IPS-11a (cell line): ENCODE results near the gene INTS14.
"Not testable (repeated sequence)": the region's sequence is repeated elsewhere in the genome, so short reads cannot be mapped to it uniquely, and the experiment has no call there.

Source experiments
- H3K4me3 ChIP-seq: one replicate; pipeline ENCODE4 v1.5.1; 2013; ENCODE audit warnings: low read depth, low read length, control low read depth

Gene INTS14

GRCh38 chr15:65583701-65584100, 27.2 kb downstream of the INTS14 start:
- no peak overlapping the region for H3K4me3 ChIP-seq

- H3K4me3 ChIP-seq = no peak overlapping the region
Measured at GRCh38 chr15:65580287-65580686, 30.6 kb downstream of the INTS14 start.

- H3K4me3 ChIP-seq = no peak overlapping the region
Measured at GRCh38 chr15:65579762-65580161, 31.2 kb downstream of the INTS14 start.

- H3K4me3 ChIP-seq = no peak overlapping the region
Measured at GRCh38 chr15:65578904-65579728, 31.8 kb downstream of the INTS14 start.

- no peak overlapping the region for H3K4me3 ChIP-seq
Measured at GRCh38 chr15:65577129-65577996, 33.6 kb downstream of the INTS14 start.

DNA sequence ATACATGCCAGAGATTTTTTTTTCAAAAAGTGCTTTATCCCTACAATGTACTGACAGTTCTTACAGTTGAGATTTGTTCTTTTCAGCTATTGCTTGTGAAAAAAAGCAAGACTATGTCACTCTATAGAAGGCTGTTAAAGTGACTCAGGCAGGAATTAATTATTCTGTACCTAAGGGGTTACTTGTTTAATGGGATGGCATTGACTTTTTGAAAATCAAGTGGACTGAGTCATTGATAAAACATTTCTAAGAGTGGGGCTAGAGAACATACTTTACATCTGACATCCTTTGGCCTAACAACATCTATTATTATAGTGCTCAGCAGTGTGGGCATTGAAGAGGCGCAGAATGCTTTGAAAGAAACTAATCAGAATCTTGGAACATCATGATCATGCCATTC, 34.3 kb downstream of the INTS14 start:
- H3K4me3 ChIP-seq = no peak overlapping the region

GRCh38 chr15:65571971-65572370, 39.0 kb downstream of the INTS14 start:
- H3K4me3 ChIP-seq = no peak overlapping the region

DNA sequence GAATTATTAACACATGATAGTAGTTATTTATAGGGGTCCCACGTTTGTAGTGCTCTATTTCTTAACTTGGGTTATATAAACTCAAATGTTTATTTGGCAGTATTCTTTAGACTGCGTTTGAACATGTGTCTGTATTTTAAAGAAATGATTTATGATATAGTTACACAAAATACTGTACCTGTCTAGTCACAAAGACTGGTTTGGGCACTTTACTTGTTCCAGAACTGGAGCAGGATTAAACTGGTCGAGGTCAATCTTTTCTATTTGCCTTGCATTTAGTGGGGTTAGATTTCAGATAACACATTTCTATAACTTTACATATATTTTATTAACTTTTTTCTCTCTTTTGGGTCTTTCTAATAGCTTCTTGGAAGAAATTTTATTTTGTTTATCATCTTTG, 41.2 kb downstream of the INTS14 start:
- H3K4me3 ChIP-seq = no peak overlapping the region

GRCh38 chr15:65561934-65562333, 49.0 kb downstream of the INTS14 start:
- no peak overlapping the region for H3K4me3 ChIP-seq

GRCh38 chr15:65559941-65560340, 51.0 kb downstream of the INTS14 start:
- no peak overlapping the region for H3K4me3 ChIP-seq

DNA sequence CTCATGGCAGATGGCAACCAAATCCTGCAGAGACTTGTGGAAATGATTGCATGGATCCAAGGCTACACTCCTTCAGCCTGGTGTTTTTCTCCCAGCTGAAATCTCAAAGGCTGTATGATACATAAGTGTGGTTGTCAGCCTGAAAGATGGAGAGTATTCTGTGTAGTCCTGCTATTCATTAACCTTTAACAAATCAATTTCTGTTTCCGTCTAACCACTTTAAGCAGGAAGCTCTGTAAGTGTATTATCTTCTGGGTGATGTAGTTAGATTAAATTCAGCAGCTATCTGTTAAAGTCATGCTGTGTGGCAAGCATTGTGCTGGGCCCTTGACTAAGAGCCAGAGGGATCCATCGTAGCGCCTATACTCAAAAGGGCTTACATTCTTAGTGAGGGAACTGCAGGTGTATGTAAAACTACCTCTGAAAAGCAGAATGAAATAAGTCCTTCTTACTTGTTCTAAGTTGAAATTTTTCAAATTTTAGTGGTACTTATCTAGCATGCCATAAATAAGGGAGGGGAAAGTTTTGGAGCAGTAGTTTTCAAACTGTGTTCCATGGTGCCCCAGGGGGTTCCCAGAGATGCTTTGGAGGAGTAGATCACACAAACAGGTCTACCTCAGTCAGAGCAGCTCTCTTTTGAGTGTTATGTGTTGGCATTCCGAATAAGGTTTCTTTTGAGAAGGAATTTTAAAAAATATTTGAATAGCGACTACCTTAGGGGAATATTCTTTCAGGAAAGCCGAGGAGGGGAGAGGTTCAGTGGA, 51.8 kb downstream of the INTS14 start:
- H3K4me3 ChIP-seq = no peak overlapping the region

- no peak overlapping the region for H3K4me3 ChIP-seq
Measured at GRCh38 chr15:65558336-65558735, 52.6 kb downstream of the INTS14 start.

GRCh38 chr15:65556622-65557021, 54.3 kb downstream of the INTS14 start:
- no peak overlapping the region for H3K4me3 ChIP-seq

DNA sequence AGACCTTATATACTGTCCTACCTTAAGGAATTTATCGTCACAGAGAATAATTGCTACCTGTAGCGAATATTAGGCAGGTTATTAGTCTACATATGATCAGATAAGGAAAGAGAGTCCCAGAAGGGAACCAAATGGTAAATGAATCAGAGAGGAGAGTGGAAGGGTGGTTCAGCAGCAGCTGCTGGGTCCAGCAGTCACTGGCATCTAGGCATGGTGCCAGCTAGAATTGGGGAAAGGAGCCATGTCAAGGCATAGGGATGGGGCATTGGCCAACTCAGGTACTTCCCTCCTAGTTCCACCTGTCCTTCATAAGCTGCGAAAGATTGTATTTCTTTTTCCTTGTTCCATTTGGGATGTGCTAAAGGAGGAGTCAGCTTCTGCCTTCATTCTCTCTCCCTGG, 57.2 kb downstream of the INTS14 start:
- H3K4me3 ChIP-seq = no peak overlapping the region

GRCh38 chr15:65552851-65553250, 58.1 kb downstream of the INTS14 start:
- not testable (repeated sequence) for H3K4me3 ChIP-seq

GRCh38 chr15:65551183-65551582, 59.7 kb downstream of the INTS14 start:
- no peak overlapping the region for H3K4me3 ChIP-seq

GRCh38 chr15:65550681-65551098, 60.2 kb downstream of the INTS14 start:
- H3K4me3 ChIP-seq = no peak overlapping the region

- not testable (repeated sequence) for H3K4me3 ChIP-seq
Measured at GRCh38 chr15:65549288-65549687, 61.6 kb downstream of the INTS14 start.

DNA sequence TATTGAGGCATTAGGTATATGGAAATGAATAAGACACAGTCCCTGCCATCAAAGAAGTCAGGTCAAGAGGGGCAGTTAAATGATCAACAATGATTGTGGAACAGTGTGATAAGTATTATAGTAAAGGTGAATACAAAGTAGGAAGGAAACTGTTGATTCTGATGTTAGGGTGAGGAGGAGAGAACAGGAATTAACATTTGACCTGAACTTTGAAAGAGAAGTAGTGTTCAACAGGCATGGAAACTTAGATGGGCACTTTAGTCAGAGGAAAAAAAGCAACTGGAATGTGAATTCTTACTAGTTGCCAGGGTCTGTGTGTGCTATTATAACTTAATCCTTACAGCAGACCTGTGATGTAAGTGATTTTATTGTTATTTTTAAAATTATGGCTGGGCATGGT, 63.1 kb downstream of the INTS14 start:
- no peak overlapping the region for H3K4me3 ChIP-seq

DNA sequence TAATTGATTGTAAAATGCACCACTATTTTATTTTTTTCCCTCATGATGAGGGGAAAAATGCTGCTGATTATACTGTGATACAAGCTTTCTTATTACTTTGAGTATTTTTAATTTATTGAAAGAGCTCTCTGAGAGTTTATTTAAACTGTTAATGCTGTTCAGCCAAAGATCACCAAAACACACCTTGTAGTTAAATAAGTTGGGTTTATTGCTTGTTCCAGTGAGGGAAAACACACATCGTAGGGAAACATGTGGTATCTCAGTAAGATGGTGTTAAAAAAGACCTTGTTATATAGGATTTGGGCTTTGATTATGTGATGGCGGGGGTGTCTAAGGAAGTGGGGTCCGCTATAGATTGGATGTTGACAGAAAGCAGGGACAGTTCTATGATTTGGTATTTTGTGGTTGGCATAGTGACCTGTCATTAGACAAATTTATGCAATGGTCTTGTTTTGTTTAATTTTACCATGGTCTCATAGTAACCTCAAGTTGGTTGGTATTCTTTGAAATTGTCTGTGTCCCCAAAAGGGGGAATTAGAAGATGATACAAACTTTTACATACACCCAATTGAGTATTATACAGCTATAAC, 69.6 kb downstream of the INTS14 start:
- H3K4me3 ChIP-seq = no peak overlapping the region

DNA sequence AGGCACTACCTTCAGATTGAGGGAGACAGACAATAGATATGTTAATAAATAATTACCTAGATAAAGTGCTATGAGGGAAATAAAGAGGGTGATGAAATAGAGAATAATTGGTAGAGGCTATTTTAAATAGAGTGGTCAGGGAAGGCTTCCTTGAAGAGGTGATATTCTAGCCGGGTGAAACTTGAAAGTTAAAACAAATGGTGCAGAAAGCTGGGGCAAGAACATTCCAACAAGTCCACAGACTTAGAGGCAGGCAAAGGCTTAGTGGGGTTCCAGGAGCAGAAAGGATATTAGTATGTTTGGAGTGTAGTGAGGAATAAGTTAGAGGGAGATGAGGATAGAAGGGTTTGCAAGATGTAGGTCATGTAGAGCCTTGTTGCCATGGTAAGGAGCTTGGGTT, 70.6 kb downstream of the INTS14 start:
- H3K4me3 ChIP-seq = no peak overlapping the region
